IPS-18a (cell line): ENCODE measurements around the gene ITFG1.
"Not testable (repeated sequence)": the region's sequence is repeated elsewhere in the genome, so short reads cannot be mapped to it uniquely, and the experiment has no call there.

Experiments used
- H3K27ac ChIP-seq: one replicate; pipeline ENCODE4 v1.5.1; 2013; ENCODE audit warnings: low read length
- H3K27me3 ChIP-seq: one replicate; pipeline ENCODE4 v1.6.1; 2013; ENCODE audit warnings: mild to moderate bottlenecking, low read length; ENCODE audit not compliant: control insufficient read depth, insufficient read depth
- H3K36me3 ChIP-seq: one replicate; pipeline ENCODE4 v1.6.1; 2013; ENCODE audit warnings: low read depth, low read length; ENCODE audit not compliant: control insufficient read depth
- H3K4me1 ChIP-seq: one replicate; pipeline ENCODE4 v1.6.1; 2013; ENCODE audit warnings: low read depth, low read length; ENCODE audit not compliant: control insufficient read depth
- H3K4me3 ChIP-seq: one replicate; pipeline ENCODE4 v1.5.1; 2013; ENCODE audit warnings: low read length
- H3K9ac ChIP-seq: one replicate; pipeline ENCODE4 v1.6.1; 2013; ENCODE audit warnings: mild to moderate bottlenecking, low read length, moderate library complexity
- H3K9me3 ChIP-seq: one replicate; pipeline ENCODE4 v1.6.1; 2013; ENCODE audit warnings: low read depth, low read length; ENCODE audit not compliant: control insufficient read depth

Gene ITFG1

GRCh38 chr16:47470211-47470610, 9.3 kb upstream of the ITFG1 start:
- Histone ChIP-seq H3K4me3 (no peak overlapping the region), H3K9ac (no peak overlapping the region), H3K4me1 (no peaks in the 10 kb centered on the region), H3K27me3 (no peaks in the 10 kb centered on the region), H3K9me3 (no peaks in the 10 kb centered on the region), H3K27ac (no peak overlapping the region), H3K36me3 (no peaks in the 10 kb centered on the region)

- no peaks in the 10 kb centered on the region for H3K27me3 ChIP-seq
These were observed 8.4 kb upstream of the ITFG1 start for GRCh38 chr16:47469227-47469626.

GRCh38 chr16:47468070-47468689, 7.3 kb upstream of the ITFG1 start:
- not testable (repeated sequence) for H3K9me3 ChIP-seq, H3K27me3 ChIP-seq, H3K27ac ChIP-seq, H3K36me3 ChIP-seq, H3K4me3 ChIP-seq, H3K4me1 ChIP-seq, H3K9ac ChIP-seq

More at GRCh38 chr16:47469227-47469626, 8.4 kb upstream of the ITFG1 start:
- H3K4me1 ChIP-seq, result peaks cover 4% of the 10 kb centered on the region
- H3K36me3 ChIP-seq, result peaks cover 3% of the 10 kb centered on the region
- H3K27ac ChIP-seq, result no peak overlapping the region
- H3K9me3 ChIP-seq, result no peaks in the 10 kb centered on the region
- no peak overlapping the region for H3K9ac ChIP-seq
- no peak overlapping the region for H3K4me3 ChIP-seq

GRCh38 chr16:47467501-47467900, 6.6 kb upstream of the ITFG1 start:
- Histone ChIP-seq H3K4me3 (no peak overlapping the region), H3K9me3 (no peaks in the 10 kb centered on the region), H3K27me3 (no peaks in the 10 kb centered on the region), H3K27ac (no peak overlapping the region), H3K9ac (no peak overlapping the region), H3K36me3 (peaks cover 3% of the 10 kb centered on the region), H3K4me1 (peaks cover 9% of the 10 kb centered on the region)

GRCh38 chr16:47465919-47466630, 5.2 kb upstream of the ITFG1 start:
- Histone ChIP-seq H3K9ac (no peak overlapping the region), H3K4me3 (no peak overlapping the region), H3K27me3 (no peaks in the 10 kb centered on the region)

GRCh38 chr16:47463771-47464624, 3.1 kb upstream of the ITFG1 start:
- Histone ChIP-seq H3K4me1 (peaks cover 16% of the 10 kb centered on the region), H3K9me3 (no peaks in the 10 kb centered on the region), H3K27me3 (no peaks in the 10 kb centered on the region), H3K27ac (no peak overlapping the region), H3K36me3 (peaks cover 3% of the 10 kb centered on the region), H3K4me3 (no peak overlapping the region), H3K9ac (no peak overlapping the region)

More at GRCh38 chr16:47465919-47466630, 5.2 kb upstream of the ITFG1 start:
- Histone ChIP-seq H3K27ac (no peak overlapping the region), H3K9me3 (no peaks in the 10 kb centered on the region), H3K4me1 (peaks cover 9% of the 10 kb centered on the region), H3K36me3 (peaks cover 3% of the 10 kb centered on the region)

- Histone ChIP-seq H3K36me3 (peaks cover 7% of the 10 kb centered on the region), H3K9ac (peak overlapping the region; percentile 78), H3K4me3 (peak overlapping the region; percentile 79), H3K27me3 (no peaks in the 10 kb centered on the region), H3K27ac (no peak overlapping the region), H3K9me3 (no peaks in the 10 kb centered on the region), H3K4me1 (peaks cover 16% of the 10 kb centered on the region)
These were observed 869 bp upstream of the ITFG1 start for GRCh38 chr16:47461598-47462266.

- H3K4me1 ChIP-seq, result peaks cover 16% of the 10 kb centered on the region
- no peaks in the 10 kb centered on the region for H3K9me3 ChIP-seq
- H3K9ac ChIP-seq, result peak overlapping the region; percentile 78
- no peaks in the 10 kb centered on the region for H3K27me3 ChIP-seq
- H3K4me3 ChIP-seq, result peak overlapping the region; percentile 79
- peak overlapping the region; percentile 33 for H3K27ac ChIP-seq
- H3K36me3 ChIP-seq, result peaks cover 7% of the 10 kb centered on the region
These were observed 528 bp downstream of the ITFG1 start for GRCh38 chr16:47460359-47460710.

- no peak overlapping the region for H3K27ac ChIP-seq
- peak overlapping the region; percentile 79 for H3K4me3 ChIP-seq
- peaks cover 16% of the 10 kb centered on the region for H3K4me1 ChIP-seq
- H3K27me3 ChIP-seq, result no peaks in the 10 kb centered on the region
- H3K9me3 ChIP-seq, result no peaks in the 10 kb centered on the region
- H3K36me3 ChIP-seq, result peaks cover 7% of the 10 kb centered on the region
- peak overlapping the region; percentile 78 for H3K9ac ChIP-seq
These were observed 1.3 kb downstream of the ITFG1 start for GRCh38 chr16:47459603-47460002.

GRCh38 chr16:47458331-47458730, 2.5 kb downstream of the ITFG1 start:
- peaks cover 9% of the 10 kb centered on the region for H3K4me1 ChIP-seq
- peaks cover 12% of the 10 kb centered on the region for H3K36me3 ChIP-seq
- H3K9ac ChIP-seq, result no peak overlapping the region
- H3K4me3 ChIP-seq, result no peak overlapping the region
- no peak overlapping the region for H3K27ac ChIP-seq
- no peaks in the 10 kb centered on the region for H3K9me3 ChIP-seq
- H3K27me3 ChIP-seq, result no peaks in the 10 kb centered on the region

GRCh38 chr16:47449788-47450187, 11.1 kb downstream of the ITFG1 start:
- peaks cover 40% of the 10 kb centered on the region for H3K36me3 ChIP-seq
- H3K27ac ChIP-seq, result no peak overlapping the region
- no peak overlapping the region for H3K4me3 ChIP-seq
- H3K27me3 ChIP-seq, result no peaks in the 10 kb centered on the region
- H3K4me1 ChIP-seq, result no peaks in the 10 kb centered on the region
- H3K9ac ChIP-seq, result no peak overlapping the region
- no peaks in the 10 kb centered on the region for H3K9me3 ChIP-seq
